Left ventricle myocardium inferior (tissue), 1 donor: ENCODE data around the gene IFT25. TPM values are rescaled to one million over a fixed set of nuclear protein-coding genes. Genes with fewer than 3 reads are reported as not detected.
"Not testable (repeated sequence)": the region's sequence is repeated elsewhere in the genome, so short reads cannot be mapped to it uniquely, and the experiment has no call there.

Experiments used
- DNase-seq: peaks from one replicate; pipeline ENCODE4 v3.0.0-alpha.2; 2020
- H3K27ac ChIP-seq: fragments of 200-600 bp; replicated peaks from 2 replicates; pipeline ENCODE4 v1.8.0; 2021
- H3K27me3 ChIP-seq: fragments of 200-600 bp; 2 replicates; pipeline ENCODE4 v1.8.0; 2021; ENCODE audit warnings: low read depth
- H3K36me3 ChIP-seq: fragments of 200-600 bp; 2 replicates; pipeline ENCODE4 v1.8.0; 2021
- H3K4me1 ChIP-seq: fragments of 200-600 bp; 2 replicates; pipeline ENCODE4 v1.8.0; 2021
- H3K4me3 ChIP-seq: fragments of 200-600 bp; 2 replicates; pipeline ENCODE4 v1.8.0; 2021; ENCODE audit warnings: mild to moderate bottlenecking, moderate library complexity
- H3K9me3 ChIP-seq: fragments of 200-600 bp; replicated peaks from 2 replicates; pipeline ENCODE4 v1.8.0; 2021
- CTCF ChIP-seq: fragments of 200-600 bp; IDR thresholded peaks from 2 replicates; pipeline ENCODE4 v1.8.0; 2021; ENCODE audit warnings: antibody characterized with exemption, mild to moderate bottlenecking, borderline replicate concordance
- intact Hi-C: fragments of 100-400 bp; cut with micrococcal nuclease; formaldehyde crosslinking; loops from one replicate; pipeline ENCODE4 v1.11.0; 2022
- long read RNA-seq: library from polyadenylated mRNA; unstranded; transcript quantifications from one replicate; pipeline ENCODE4 v2.0.0, GENCODE V29; 2021
- total RNA-seq: library from RNA; stranded (reverse); fragmentation: NEBNext Ultra II Directional; extraction: Animal tissue kit (Norgen Biotek cat#: 25700); gene quantifications from one replicate; pipeline ENCODE4 v1.2.1, GENCODE V29; 2021
- donor health status: DM: no; HTN: yes; CAD: no; lungs with severe emphysema.

Gene IFT25
- 13.2 TPM for total RNA-seq
- long read RNA-seq, transcript HSPB11-201 (6 exons, 915 nt): major isoform, 5 of 9 reads
- long read RNA-seq, partial matches to known transcripts: 1 of 9 reads
- long read RNA-seq, other reads (novel, unspliced or antisense): 3 of 9 reads

GRCh38 chr1:53945433-53946251, at the start of gene IFT25:
IFT25 (minus strand) TSS chr1:53945699; CDS start chr1:53940082, 5,617 bp downstream.
- peak within 1 kb of the TSS; percentile 97 for H3K27ac ChIP-seq
- intact Hi-C loops: no loop called here
- peaks cover 53% of the 10 kb centered on the region for H3K4me1 ChIP-seq

GRCh38 chr1:53994516-53994915, 49.0 kb upstream of the IFT25 start:
- peaks cover 10% of the 10 kb centered on the region for H3K27me3 ChIP-seq
- H3K4me1 ChIP-seq, H3K27ac ChIP-seq, H3K9me3 ChIP-seq, H3K36me3 ChIP-seq, DNase-seq, intact Hi-C loops, H3K4me3 ChIP-seq: not testable (repeated sequence)

More at GRCh38 chr1:53945433-53946251, at the start of gene IFT25:
- no peaks in the 10 kb centered on the region for H3K27me3 ChIP-seq
- TF ChIP-seq CTCF: no peak
- H3K36me3 ChIP-seq: no peaks in the 10 kb centered on the region
- peak within 1 kb of the TSS; percentile 94 for H3K4me3 ChIP-seq
- H3K9me3 ChIP-seq: no peaks in the 10 kb centered on the region
- peak; percentile 97 for DNase-seq

GRCh38 chr1:53992085-53992874, 46.8 kb upstream of the IFT25 start:
- TF ChIP-seq CTCF: peak; percentile 50
- H3K27me3 ChIP-seq: peaks cover 10% of the 10 kb centered on the region
- H3K9me3 ChIP-seq: no peaks in the 10 kb centered on the region
- intact Hi-C loops: no loop called here
- H3K27ac ChIP-seq: no peak overlapping the region
- no peak overlapping the region for H3K4me3 ChIP-seq
- H3K4me1 ChIP-seq: no peaks in the 10 kb centered on the region
- DNase-seq: no peak
- H3K36me3 ChIP-seq: no peaks in the 10 kb centered on the region

GRCh38 chr1:53987880-53988279, 42.4 kb upstream of the IFT25 start:
- no peak for TF ChIP-seq CTCF
- DNase-seq: no peak
- no peak overlapping the region for H3K27ac ChIP-seq
- no peak overlapping the region for H3K4me3 ChIP-seq
- H3K9me3 ChIP-seq: no peaks in the 10 kb centered on the region
- peaks cover 3% of the 10 kb centered on the region for H3K4me1 ChIP-seq
- peaks cover 10% of the 10 kb centered on the region for H3K27me3 ChIP-seq
- intact Hi-C loops: no loop called here
- H3K36me3 ChIP-seq: no peaks in the 10 kb centered on the region

GRCh38 chr1:53986458-53986857, 41.0 kb upstream of the IFT25 start:
- intact Hi-C loops: no loop called here
- Histone ChIP-seq H3K36me3 (no peaks in the 10 kb centered on the region), H3K27me3 (peaks cover 10% of the 10 kb centered on the region), H3K4me3 (no peak overlapping the region), H3K9me3 (no peaks in the 10 kb centered on the region), H3K27ac (no peak overlapping the region), H3K4me1 (peaks cover 10% of the 10 kb centered on the region)
- no peak for TF ChIP-seq CTCF
- DNase-seq: no peak
